H9 (cell line): Measurements from ENCODE around the gene ALX3. TPM values are rescaled to one million over a fixed set of nuclear protein-coding genes. Genes with fewer than 3 reads are reported as not detected.

Experiments
- DNase-seq: peaks from one replicate; pipeline ENCODE4 v3.0.0-alpha.2; 2017
- H2AFZ ChIP-seq: one replicate; pipeline ENCODE4 v1.6.1; 2013; ENCODE audit warnings: mild to moderate bottlenecking, low read length, control low read depth, moderate library complexity
- H2AK5ac ChIP-seq: 2 replicates; pipeline ENCODE4 v1.6.1; 2013; ENCODE audit warnings: low read length, control low read depth, mixed read lengths; ENCODE audit not compliant: insufficient read length
- H2BK120ac ChIP-seq: one replicate; pipeline ENCODE4 v1.6.1; 2013; ENCODE audit warnings: low read depth, mild to moderate bottlenecking, low read length, control low read depth, inconsistent platforms; ENCODE audit not compliant: poor library complexity, severe bottlenecking
- H2BK12ac ChIP-seq: 2 replicates; pipeline ENCODE4 v1.6.1; 2013; ENCODE audit warnings: low read length, control low read depth, mixed read lengths, low read depth; ENCODE audit not compliant: insufficient read length
- H2BK15ac ChIP-seq: 2 replicates; pipeline ENCODE4 v1.6.1; 2013; ENCODE audit warnings: low read depth, low read length, control low read depth
- H2BK20ac ChIP-seq: one replicate; pipeline ENCODE4 v1.6.1; 2013; ENCODE audit warnings: low read depth, mild to moderate bottlenecking, low read length, control low read depth, inconsistent platforms; ENCODE audit not compliant: poor library complexity, severe bottlenecking
- H2BK5ac ChIP-seq: 2 replicates; pipeline ENCODE4 v1.6.1; 2013; ENCODE audit warnings: low read length, control low read depth, mixed read lengths; ENCODE audit not compliant: insufficient read length
- H3K14ac ChIP-seq: 2 replicates; pipeline ENCODE4 v1.6.1; 2013; ENCODE audit warnings: low read length, control low read depth; ENCODE audit not compliant: insufficient read depth
- H3K18ac ChIP-seq: 2 replicates; pipeline ENCODE4 v1.6.1; 2013; ENCODE audit warnings: low read depth, mild to moderate bottlenecking, mixed read lengths, low read length, control low read depth; ENCODE audit not compliant: insufficient read length
- H3K23ac ChIP-seq: 2 replicates; pipeline ENCODE4 v1.6.1; 2013; ENCODE audit warnings: low read length, control low read depth, mixed read lengths, low read depth; ENCODE audit not compliant: insufficient read length
- H3K23me2 ChIP-seq: 2 replicates; pipeline ENCODE4 v1.6.1; 2013; ENCODE audit warnings: low read depth, mild to moderate bottlenecking, mixed read lengths, low read length, control low read depth; ENCODE audit not compliant: insufficient read length, poor library complexity, severe bottlenecking
- H3K27ac ChIP-seq: 2 replicates; pipeline ENCODE4 v1.5.1; 2013; ENCODE audit warnings: low read length, control low read depth, mixed read lengths, low read depth; ENCODE audit not compliant: insufficient read length
- H3K27me3 ChIP-seq: 2 replicates; pipeline ENCODE4 v1.6.1; 2013; ENCODE audit warnings: low read length, control low read depth, inconsistent platforms; ENCODE audit not compliant: insufficient read depth
- H3K4ac ChIP-seq: 2 replicates; pipeline ENCODE4 v1.6.1; 2013; ENCODE audit warnings: low read depth, mild to moderate bottlenecking, control low read depth, inconsistent platforms, low read length, moderate library complexity
- H3K4me1 ChIP-seq: 2 replicates; pipeline ENCODE4 v1.6.1; 2013; ENCODE audit warnings: low read length, control low read depth, inconsistent platforms; ENCODE audit not compliant: insufficient read depth
- H3K4me2 ChIP-seq: 2 replicates; pipeline ENCODE4 v1.6.1; 2013; ENCODE audit warnings: low read length, control low read depth, mixed read lengths; ENCODE audit not compliant: insufficient read length, insufficient read depth
- H3K56ac ChIP-seq: 2 replicates; pipeline ENCODE4 v1.6.1; 2013; ENCODE audit warnings: low read depth, mild to moderate bottlenecking, mixed read lengths, low read length, control low read depth; ENCODE audit not compliant: insufficient read length
- H3K79me1 ChIP-seq: 2 replicates; pipeline ENCODE4 v1.6.1; 2013; ENCODE audit warnings: low read depth, mild to moderate bottlenecking, moderate library complexity, low read length, control low read depth, inconsistent platforms; ENCODE audit not compliant: insufficient read depth, poor library complexity, severe bottlenecking
- H3K79me2 ChIP-seq: 2 replicates; pipeline ENCODE4 v1.6.1; 2013; ENCODE audit warnings: low read length, control low read depth, inconsistent platforms; ENCODE audit not compliant: insufficient read depth
- H3K9ac ChIP-seq: 2 replicates; pipeline ENCODE4 v1.6.1; 2013; ENCODE audit warnings: low read length, control low read depth, mixed read lengths; ENCODE audit not compliant: insufficient read length; ENCODE audit errors: extremely low read depth
- H3K9me3 ChIP-seq: one replicate; pipeline ENCODE4 v1.6.1; 2013; ENCODE audit warnings: low read depth, low read length, inconsistent platforms; ENCODE audit not compliant: control insufficient read depth
- H3T11ph ChIP-seq: one replicate; pipeline ENCODE4 v1.6.1; 2013; ENCODE audit warnings: mild to moderate bottlenecking, low read length, control low read depth, inconsistent platforms
- H4K20me1 ChIP-seq: one replicate; pipeline ENCODE4 v1.6.1; 2013; ENCODE audit not compliant: control insufficient read depth, insufficient read length, insufficient read depth
- H4K5ac ChIP-seq: 2 replicates; pipeline ENCODE4 v1.6.1; 2013; ENCODE audit warnings: low read depth, mild to moderate bottlenecking, mixed read lengths, low read length, control low read depth; ENCODE audit not compliant: insufficient read length
- H4K8ac ChIP-seq: replicated peaks from 2 replicates; pipeline ENCODE4 v1.6.1; 2013; ENCODE audit warnings: low read length, control low read depth, mixed read lengths, low read depth; ENCODE audit not compliant: insufficient read length
- H4K91ac ChIP-seq: 2 replicates; pipeline ENCODE4 v1.6.1; 2013; ENCODE audit warnings: low read depth, mild to moderate bottlenecking, moderate library complexity, mixed read lengths, low read length, control low read depth; ENCODE audit not compliant: insufficient read length
- H3K27ac Mint-ChIP-seq, 3 experiments: 2 replicates in 2 of 3; 3 replicates in 1 of 3; pipeline ENCODE4 v1.8.0; 2020 to 2021; ENCODE audit warnings: mixed read lengths in 3 of 3, mild to moderate bottlenecking in 1 of 3, moderate library complexity in 1 of 3
- H3K27me3 Mint-ChIP-seq: 2 replicates; pipeline ENCODE4 v1.8.0; 2021; ENCODE audit warnings: low read depth, mild to moderate bottlenecking, moderate library complexity, mixed read lengths
- H3K36me3 Mint-ChIP-seq, 3 experiments: 2 replicates in 2 of 3; 3 replicates in 1 of 3; pipeline ENCODE4 v1.8.0; 2020 to 2021; ENCODE audit warnings: low read depth in 3 of 3, mixed read lengths in 3 of 3; ENCODE audit not compliant: insufficient read depth in 1 of 3
- H3K4me1 Mint-ChIP-seq, 2 experiments: 2 replicates each; pipeline ENCODE4 v1.8.0; 2020; ENCODE audit warnings: mixed read lengths in 2 of 2
- H3K4me3 Mint-ChIP-seq, 2 experiments: 2 replicates in 1 of 2; 3 replicates in 1 of 2; pipeline ENCODE4 v1.8.0; 2020 to 2021; ENCODE audit warnings: mild to moderate bottlenecking in 2 of 2, mixed read lengths in 2 of 2, moderate library complexity in 1 of 2
- H3K9me3 Mint-ChIP-seq, 2 experiments: 2 replicates in 1 of 2; 3 replicates in 1 of 2; pipeline ENCODE4 v1.8.0; 2020; ENCODE audit warnings: mild to moderate bottlenecking in 2 of 2, mixed read lengths in 2 of 2, moderate library complexity in 1 of 2
- WGBS: extraction: QIAGEN DNeasy Blood & Tissue Kit; methylation state at CpG from one replicate; pipeline ENCODE4 v1.1.7; 2013; ENCODE audit warnings: missing lambda C conversion rate, low lambda C conversion rate, mixed read lengths; ENCODE audit not compliant: insufficient read length; ENCODE audit errors: extremely low coverage; 5-methylcytosine and 5-hydroxymethylcytosine counted together
- total RNA-seq: library from RNA; stranded (reverse); gene quantifications from 2 replicates; pipeline ENCODE4 v1.2.1, GENCODE V29; 2021
- TF ChIP-seq, protein P1 (sequence below): fragments of 200-600 bp; sonication (generic); conservative IDR thresholded peaks from 3 replicates; pipeline ENCODE4 v1.8.0; 2021; ENCODE audit warnings: antibody characterized with exemption, mild to moderate bottlenecking

Gene ALX3
- total RNA-seq, 1 experiment from 2014 or later: not detected

DNA sequence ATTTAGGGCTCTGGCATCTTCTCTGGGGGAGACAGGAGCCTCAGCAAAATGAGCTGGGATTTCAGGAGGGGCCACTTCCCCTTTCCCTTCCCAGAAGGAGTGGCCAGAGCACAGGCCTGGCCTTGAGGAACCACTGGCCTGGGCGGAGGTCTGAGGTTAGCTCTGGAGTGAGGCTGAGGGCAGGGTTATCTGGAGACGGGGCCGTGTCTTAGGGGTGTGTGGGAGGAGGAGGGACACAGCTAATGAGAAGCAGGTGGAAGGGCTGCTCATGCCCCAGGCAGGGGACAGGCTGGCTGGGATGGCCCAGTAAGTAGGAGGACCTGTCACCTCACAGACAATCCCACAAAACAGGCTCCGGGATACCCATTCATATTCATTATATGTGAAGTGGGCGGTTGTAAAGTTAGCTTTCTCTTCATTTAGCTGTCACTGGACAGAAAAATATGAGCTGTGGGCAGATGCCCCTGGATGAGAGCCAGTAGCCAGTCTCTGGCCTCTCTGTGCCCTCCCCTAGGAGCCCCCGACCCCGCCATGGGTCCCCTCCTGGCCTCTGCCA lies 12.4 kb downstream of the ALX3 start:
- WGBS: no CpG with 5 or more reads among the region's 7 CpGs
- Histone ChIP-seq H2AK5ac (no peak overlapping the region), H3K4ac (no peak overlapping the region)

More for the DNA sequence above, 12.4 kb downstream of the ALX3 start:
- H2BK15ac ChIP-seq: no peak overlapping the region
- H3K79me2 ChIP-seq: no peaks in the 10 kb centered on the region
- no peak overlapping the region for H3T11ph ChIP-seq
- no peak for DNase-seq
- no peak overlapping the region for H3K4me2 ChIP-seq
- no peaks in the 10 kb centered on the region for H3K9me3 ChIP-seq
- H4K8ac ChIP-seq: no peak overlapping the region
- H3K14ac ChIP-seq: no peak overlapping the region
- no peak overlapping the region for H2AFZ ChIP-seq
- Mint-ChIP-seq H3K27ac (no peak overlapping the region), H3K27me3 (no peaks in the 10 kb centered on the region; the same call in 1 of the 2 replicates), H3K4me1 (no peaks in the 10 kb centered on the region), H3K4me3 (no peak overlapping the region), H3K9me3 (no peaks in the 10 kb centered on the region), H3K36me3 (peaks cover 35 to 72% (median 70%) of the 10 kb centered on the region in 3 experiments)
- H3K4me1 ChIP-seq: no peaks in the 10 kb centered on the region
- H3K27me3 ChIP-seq: no peaks in the 10 kb centered on the region
- no peak overlapping the region for H3K56ac ChIP-seq
- TF ChIP-seq, protein P1, sequence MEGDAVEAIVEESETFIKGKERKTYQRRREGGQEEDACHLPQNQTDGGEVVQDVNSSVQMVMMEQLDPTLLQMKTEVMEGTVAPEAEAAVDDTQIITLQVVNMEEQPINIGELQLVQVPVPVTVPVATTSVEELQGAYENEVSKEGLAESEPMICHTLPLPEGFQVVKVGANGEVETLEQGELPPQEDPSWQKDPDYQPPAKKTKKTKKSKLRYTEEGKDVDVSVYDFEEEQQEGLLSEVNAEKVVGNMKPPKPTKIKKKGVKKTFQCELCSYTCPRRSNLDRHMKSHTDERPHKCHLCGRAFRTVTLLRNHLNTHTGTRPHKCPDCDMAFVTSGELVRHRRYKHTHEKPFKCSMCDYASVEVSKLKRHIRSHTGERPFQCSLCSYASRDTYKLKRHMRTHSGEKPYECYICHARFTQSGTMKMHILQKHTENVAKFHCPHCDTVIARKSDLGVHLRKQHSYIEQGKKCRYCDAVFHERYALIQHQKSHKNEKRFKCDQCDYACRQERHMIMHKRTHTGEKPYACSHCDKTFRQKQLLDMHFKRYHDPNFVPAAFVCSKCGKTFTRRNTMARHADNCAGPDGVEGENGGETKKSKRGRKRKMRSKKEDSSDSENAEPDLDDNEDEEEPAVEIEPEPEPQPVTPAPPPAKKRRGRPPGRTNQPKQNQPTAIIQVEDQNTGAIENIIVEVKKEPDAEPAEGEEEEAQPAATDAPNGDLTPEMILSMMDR: no peak
- H3K18ac ChIP-seq: no peak overlapping the region
- H2BK5ac ChIP-seq: no peak overlapping the region
- H2BK120ac ChIP-seq: no peak overlapping the region
- no peak overlapping the region for H3K23ac ChIP-seq
- no peaks in the 10 kb centered on the region for H3K79me1 ChIP-seq
- H4K5ac ChIP-seq: no peak overlapping the region
- H3K27ac ChIP-seq: no peak overlapping the region
- H4K91ac ChIP-seq: no peak overlapping the region
- H3K23me2 ChIP-seq: no peaks in the 10 kb centered on the region
- H2BK12ac ChIP-seq: no peak overlapping the region
- no peaks in the 10 kb centered on the region for H4K20me1 ChIP-seq
- no peak overlapping the region for H3K9ac ChIP-seq
- H2BK20ac ChIP-seq: no peak overlapping the region
